GM23248 (cell line): ENCODE results near the gene MYRIP. TPM values are rescaled to one million over a fixed set of nuclear protein-coding genes. Genes with fewer than 3 reads are reported as not detected.
A peak's percentile ranks its signal among the peaks of the same experiment; 100 is the strongest.

Source experiments
- DNase-seq: peaks from one replicate; pipeline ENCODE4 v3.0.0-alpha.2; 2015
- H2AFZ ChIP-seq: fragments of 200-600 bp; sonication (generic); 2 replicates; pipeline ENCODE4 v1.6.1; 2016; ENCODE audit warnings: antibody characterized with exemption
- H3F3A ChIP-seq: fragments of 200-600 bp; sonication (generic); 2 replicates; pipeline ENCODE4 v1.6.1; 2016; ENCODE audit warnings: mild to moderate bottlenecking, antibody characterized with exemption, mixed run types; ENCODE audit not compliant: insufficient read depth
- H3K27ac ChIP-seq: fragments of 200-600 bp; sonication (generic); 2 replicates; pipeline ENCODE4 v1.5.1; 2016; ENCODE audit warnings: mild to moderate bottlenecking
- H3K27me3 ChIP-seq: fragments of 200-600 bp; sonication (generic); replicated peaks from 2 replicates; pipeline ENCODE4 v1.6.1; 2016; ENCODE audit warnings: mild to moderate bottlenecking; ENCODE audit not compliant: insufficient read depth
- H3K36me3 ChIP-seq: fragments of 200-600 bp; sonication (generic); 2 replicates; pipeline ENCODE4 v1.6.1; 2016; ENCODE audit warnings: low read depth, mild to moderate bottlenecking
- H3K4me1 ChIP-seq: fragments of 200-600 bp; sonication (generic); 2 replicates; pipeline ENCODE4 v1.6.1; 2016; ENCODE audit warnings: mild to moderate bottlenecking; ENCODE audit not compliant: insufficient read depth
- H3K4me2 ChIP-seq: fragments of 200-600 bp; sonication (generic); one replicate; pipeline ENCODE4 v1.6.1; 2016; ENCODE audit warnings: mild to moderate bottlenecking; ENCODE audit not compliant: unreplicated experiment
- H3K4me3 ChIP-seq: fragments of 200-600 bp; sonication (generic); 2 replicates; pipeline ENCODE4 v1.5.1; 2016; ENCODE audit warnings: mild to moderate bottlenecking
- H3K79me2 ChIP-seq: fragments of 200-600 bp; sonication (generic); 2 replicates; pipeline ENCODE4 v1.6.1; 2016; ENCODE audit warnings: mild to moderate bottlenecking; ENCODE audit not compliant: insufficient read depth
- H3K9ac ChIP-seq: fragments of 200-600 bp; sonication (generic); 2 replicates; pipeline ENCODE4 v1.6.1; 2016; ENCODE audit warnings: mild to moderate bottlenecking
- H3K9me2 ChIP-seq: fragments of 200-600 bp; sonication (generic); 2 replicates; pipeline ENCODE4 v1.6.1; 2016; ENCODE audit warnings: mixed run types, mild to moderate bottlenecking, moderate library complexity; ENCODE audit not compliant: insufficient read depth
- H3K9me3 ChIP-seq: fragments of 200-600 bp; sonication (generic); one replicate; pipeline ENCODE4 v1.6.1; 2017; ENCODE audit warnings: low read depth
- H4K20me1 ChIP-seq: fragments of 200-600 bp; sonication (generic); 2 replicates; pipeline ENCODE4 v1.6.0; 2016; ENCODE audit not compliant: insufficient read depth
- EZH2 ChIP-seq: fragments of 200-600 bp; sonication (generic); IDR thresholded peaks from 2 replicates; pipeline ENCODE4 v1.6.1; 2018; ENCODE audit warnings: antibody characterized with exemption, mild to moderate bottlenecking; ENCODE audit not compliant: insufficient read depth, poor library complexity, severe bottlenecking
- EZH2phosphoT487 ChIP-seq: fragments of 200-600 bp; sonication (generic); IDR thresholded peaks from 2 replicates; pipeline ENCODE4 v1.6.1; 2018; ENCODE audit warnings: antibody characterized with exemption, moderate library complexity, mild to moderate bottlenecking, low read depth; ENCODE audit not compliant: insufficient read depth
- WGBS, 2 experiments: methylation state at CpG; one replicate each; pipeline ENCODE4 v1.1.6; 2015 to 2017; ENCODE audit warnings: low lambda C conversion rate in 2 of 2, low coverage in 1 of 2; ENCODE audit errors: missing lambda C conversion rate in 2 of 2; 5-methylcytosine and 5-hydroxymethylcytosine counted together
- in situ Hi-C: fragments of 300-500 bp; cut with MboI; formaldehyde crosslinking; loops from 2 replicates; pipeline ENCODE4 v1.15.0; 2020
- polyA plus RNA-seq: library from polyadenylated mRNA; unstranded; fragments of >200 nt; fragmentation: Nextera tagmentation; extraction: Ambion mirVana; gene quantifications from 2 replicates; pipeline ENCODE4 v1.2.1, GENCODE V29; 2016
- total RNA-seq: library from RNA; depleted of rRNA; stranded (reverse); fragments of >200 nt; shearing (Covaris generic); gene quantifications from 2 replicates; pipeline ENCODE4 v1.2.3, GENCODE V29; 2014

Gene MYRIP
- total and polyA plus RNA-seq, 2 experiments from 2014 or later, result 0.11 to 0.32 TPM

DNA sequence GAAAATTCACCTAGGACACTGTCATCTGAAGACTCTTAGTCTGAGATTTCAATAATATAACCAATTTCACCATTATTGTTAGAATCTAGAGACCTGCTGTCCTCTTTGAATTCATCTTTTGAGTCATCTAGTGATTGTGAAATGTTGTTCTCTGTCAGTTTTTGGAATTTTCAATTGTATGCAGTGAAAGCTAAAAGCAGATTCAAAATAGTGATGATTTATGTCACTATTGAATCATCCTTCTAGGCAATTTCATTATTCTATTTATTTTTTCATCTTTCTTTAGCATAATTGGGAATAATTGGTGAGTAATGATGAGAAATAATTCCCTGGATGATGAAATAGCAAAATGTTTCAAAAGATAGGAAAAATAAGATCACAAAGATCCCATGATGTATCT is 398.4 kb downstream of the MYRIP start:
- no peaks in the 10 kb centered on the region for H3K9me3 ChIP-seq
- no peaks in the 10 kb centered on the region for H3K79me2 ChIP-seq
- H2AFZ ChIP-seq, result no peak overlapping the region
- H4K20me1 ChIP-seq, result no peaks in the 10 kb centered on the region
- no peak overlapping the region for H3K4me2 ChIP-seq
- H3K9ac ChIP-seq, result no peak overlapping the region
- H3K4me1 ChIP-seq, result no peaks in the 10 kb centered on the region
- in situ Hi-C loops, result no loop called here
- TF ChIP-seq EZH2, result no peak
- no peak for TF ChIP-seq EZH2phosphoT487
- H3K9me2 ChIP-seq, result no peaks in the 10 kb centered on the region
- no peak overlapping the region for H3K27ac ChIP-seq
- H3K4me3 ChIP-seq, result no peak overlapping the region
- H3K27me3 ChIP-seq, result no peaks in the 10 kb centered on the region
- DNase-seq, result peak; percentile 26
- H3F3A ChIP-seq, result no peaks in the 10 kb centered on the region
- no peaks in the 10 kb centered on the region for H3K36me3 ChIP-seq

GRCh38 chr3:40208251-40208650 is 398.8 kb downstream of the MYRIP start:
- Histone ChIP-seq H3K9me2 (no peaks in the 10 kb centered on the region), H3K4me1 (no peaks in the 10 kb centered on the region), H3K27me3 (no peaks in the 10 kb centered on the region), H4K20me1 (no peaks in the 10 kb centered on the region), H3K79me2 (no peaks in the 10 kb centered on the region), H3K4me3 (no peak overlapping the region), H3K9ac (no peak overlapping the region), H3K36me3 (no peaks in the 10 kb centered on the region), H2AFZ (no peak overlapping the region), H3K27ac (no peak overlapping the region), H3K9me3 (no peaks in the 10 kb centered on the region), H3F3A (no peaks in the 10 kb centered on the region), H3K4me2 (no peak overlapping the region)
- TF ChIP-seq EZH2 (no peak), EZH2phosphoT487 (no peak)
- peak; percentile 5 for DNase-seq
- in situ Hi-C loops, result no loop called here
- WGBS, 2 experiments, result 62 to 71% methylated on average over 2 of the region's 2 CpGs

GRCh38 chr3:40211579-40211978 is 402.2 kb downstream of the MYRIP start:
- Histone ChIP-seq H3K4me1 (no peaks in the 10 kb centered on the region), H3K9ac (no peak overlapping the region), H3K4me2 (no peak overlapping the region), H3K27me3 (no peaks in the 10 kb centered on the region), H4K20me1 (no peaks in the 10 kb centered on the region), H2AFZ (no peak overlapping the region), H3F3A (no peaks in the 10 kb centered on the region), H3K9me3 (no peaks in the 10 kb centered on the region), H3K9me2 (no peaks in the 10 kb centered on the region), H3K4me3 (no peak overlapping the region), H3K36me3 (no peaks in the 10 kb centered on the region), H3K79me2 (no peaks in the 10 kb centered on the region), H3K27ac (no peak overlapping the region)
- in situ Hi-C loops, result no loop called here
- 50 to 51% methylated on average over 4 of the region's 4 CpGs for WGBS, 2 experiments
- peak; percentile 51 for DNase-seq
- no peak for TF ChIP-seq EZH2
- TF ChIP-seq EZH2phosphoT487, result no peak

DNA sequence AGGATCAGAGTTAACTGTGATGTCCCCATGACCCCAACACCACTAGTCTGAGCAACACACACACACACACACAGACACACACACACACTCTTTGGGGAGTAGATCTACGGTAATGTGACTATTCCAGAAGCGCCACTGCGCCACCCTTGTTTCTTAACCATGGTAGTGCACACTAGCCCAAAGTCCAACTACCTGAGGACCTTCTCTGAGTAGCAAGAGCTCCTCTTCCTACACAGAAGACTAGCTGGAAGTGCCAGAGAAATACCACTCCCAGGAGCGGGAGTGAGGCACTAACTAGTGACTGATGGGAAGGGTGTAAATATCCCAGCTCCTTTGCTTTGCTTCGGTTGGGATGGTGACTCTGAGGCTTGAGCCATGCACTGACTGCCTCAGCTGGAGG is 404.1 kb downstream of the MYRIP start:
- no peaks in the 10 kb centered on the region for H3F3A ChIP-seq
- 43 to 46% methylated on average over 5 of the region's 5 CpGs for WGBS, 2 experiments
- H3K79me2 ChIP-seq, result no peaks in the 10 kb centered on the region
- H3K9me2 ChIP-seq, result no peaks in the 10 kb centered on the region
- H3K4me3 ChIP-seq, result no peak overlapping the region
- H3K4me2 ChIP-seq, result no peak overlapping the region
- no peak for DNase-seq
- no peaks in the 10 kb centered on the region for H4K20me1 ChIP-seq
- H3K27me3 ChIP-seq, result no peaks in the 10 kb centered on the region
- no peaks in the 10 kb centered on the region for H3K36me3 ChIP-seq
- TF ChIP-seq EZH2, result no peak
- no peak for TF ChIP-seq EZH2phosphoT487
- in situ Hi-C loops, result no loop called here
- no peak overlapping the region for H3K27ac ChIP-seq
- no peaks in the 10 kb centered on the region for H3K4me1 ChIP-seq
- H2AFZ ChIP-seq, result no peak overlapping the region
- no peak overlapping the region for H3K9ac ChIP-seq
- no peaks in the 10 kb centered on the region for H3K9me3 ChIP-seq

GRCh38 chr3:40215015-40215414 is 405.6 kb downstream of the MYRIP start:
- no peaks in the 10 kb centered on the region for H3K9me3 ChIP-seq
- H3K79me2 ChIP-seq, result no peaks in the 10 kb centered on the region
- no peak for TF ChIP-seq EZH2phosphoT487
- TF ChIP-seq EZH2, result no peak
- H2AFZ ChIP-seq, result no peak overlapping the region
- no peak overlapping the region for H3K27ac ChIP-seq
- no peak overlapping the region for H3K4me3 ChIP-seq
- DNase-seq, result no peak
- no peaks in the 10 kb centered on the region for H3K4me1 ChIP-seq
- no peak overlapping the region for H3K4me2 ChIP-seq
- in situ Hi-C loops, result no loop called here
- H3F3A ChIP-seq, result no peaks in the 10 kb centered on the region
- H4K20me1 ChIP-seq, result no peaks in the 10 kb centered on the region
- H3K9ac ChIP-seq, result no peak overlapping the region
- H3K9me2 ChIP-seq, result no peaks in the 10 kb centered on the region
- no peaks in the 10 kb centered on the region for H3K27me3 ChIP-seq
- H3K36me3 ChIP-seq, result no peaks in the 10 kb centered on the region
